Umbilical cord (tissue), 2 donors: ENCODE results near the gene NEBL. TPM values are rescaled to one million over a fixed set of nuclear protein-coding genes. Genes with fewer than 3 reads are reported as not detected.

ENCODE experiments used
- DNase-seq: peaks from one replicate; pipeline ENCODE4 v3.0.0-alpha.2; 2015; ENCODE audit warnings: low spot score
- total RNA-seq: library from RNA; depleted of rRNA; stranded (reverse); fragments of >200 nt; gene quantifications from one replicate; pipeline ENCODE4 v1.2.3, GENCODE V29; 2014; ENCODE audit warnings: low replicate concordance; ENCODE audit not compliant: insufficient read depth

The NEBL gene
- total RNA-seq, 1 donor from 2014 or later: 30.6 TPM

- DNase-seq: peak; percentile 49
These were observed 38.6 kb downstream of the NEBL start for GRCh38 chr10:20858292-20859124.

- DNase-seq: no peak
These were observed 40.6 kb downstream of the NEBL start for GRCh38 chr10:20856484-20856883.

- peak; percentile 26 for DNase-seq
These were observed 41.6 kb downstream of the NEBL start for GRCh38 chr10:20855398-20856038.

- DNase-seq: no peak
These were observed 43.8 kb downstream of the NEBL start for GRCh38 chr10:20853276-20853675.

- DNase-seq: no peak
These were observed 44.8 kb downstream of the NEBL start for GRCh38 chr10:20852303-20852702.

GRCh38 chr10:20847512-20847911 lies 49.6 kb downstream of the NEBL start:
- DNase-seq: no peak

- DNase-seq: no peak
These were observed 50.8 kb downstream of the NEBL start for GRCh38 chr10:20846263-20846662.

- DNase-seq: no peak
These were observed 55.7 kb downstream of the NEBL start for GRCh38 chr10:20841419-20841818.

- no peak for DNase-seq
These were observed 57.2 kb downstream of the NEBL start for GRCh38 chr10:20839910-20840309.

- no peak for DNase-seq
These were observed 58.0 kb downstream of the NEBL start for GRCh38 chr10:20839141-20839540.

- DNase-seq: no peak
These were observed 60.7 kb downstream of the NEBL start for GRCh38 chr10:20836401-20836800.

GRCh38 chr10:20835335-20835734 lies 61.8 kb downstream of the NEBL start:
- DNase-seq: no peak

GRCh38 chr10:20834825-20835224 lies 62.3 kb downstream of the NEBL start:
- DNase-seq: no peak

- no peak for DNase-seq
These were observed 74.3 kb downstream of the NEBL start for GRCh38 chr10:20822825-20823224.

- DNase-seq: no peak
These were observed 79.5 kb downstream of the NEBL start for GRCh38 chr10:20817646-20818045.

- no peak for DNase-seq
These were observed 80.0 kb downstream of the NEBL start for GRCh38 chr10:20817116-20817515.

GRCh38 chr10:20814116-20814515 lies 83.0 kb downstream of the NEBL start:
- no peak for DNase-seq

GRCh38 chr10:20811131-20811530 lies 86.0 kb downstream of the NEBL start:
- DNase-seq: peak; percentile 43

GRCh38 chr10:20809631-20810030 lies 87.5 kb downstream of the NEBL start:
- peak; percentile 43 for DNase-seq

- no peak for DNase-seq
These were observed 90.6 kb downstream of the NEBL start for GRCh38 chr10:20806487-20806886.

- no peak for DNase-seq
These were observed 99.8 kb downstream of the NEBL start for GRCh38 chr10:20797290-20797689.

GRCh38 chr10:20795391-20795790 lies 101.7 kb downstream of the NEBL start:
- no peak for DNase-seq

- no peak for DNase-seq
These were observed 111.9 kb downstream of the NEBL start for GRCh38 chr10:20785174-20785573.
